NK-92 treated with Interleukin-12 subunit alpha and Interleukin-12 subunit beta, amount 100 ng/mL, for 24 hours (cell line): Measurements from ENCODE around the gene STK25.
A peak's percentile ranks its signal among the peaks of the same experiment; 100 is the strongest.

Experiments used
- DNase-seq: peaks from one replicate; lab custom pipeline; 2025; lab: John Stamatoyannopoulos, UW

Gene STK25

DNA sequence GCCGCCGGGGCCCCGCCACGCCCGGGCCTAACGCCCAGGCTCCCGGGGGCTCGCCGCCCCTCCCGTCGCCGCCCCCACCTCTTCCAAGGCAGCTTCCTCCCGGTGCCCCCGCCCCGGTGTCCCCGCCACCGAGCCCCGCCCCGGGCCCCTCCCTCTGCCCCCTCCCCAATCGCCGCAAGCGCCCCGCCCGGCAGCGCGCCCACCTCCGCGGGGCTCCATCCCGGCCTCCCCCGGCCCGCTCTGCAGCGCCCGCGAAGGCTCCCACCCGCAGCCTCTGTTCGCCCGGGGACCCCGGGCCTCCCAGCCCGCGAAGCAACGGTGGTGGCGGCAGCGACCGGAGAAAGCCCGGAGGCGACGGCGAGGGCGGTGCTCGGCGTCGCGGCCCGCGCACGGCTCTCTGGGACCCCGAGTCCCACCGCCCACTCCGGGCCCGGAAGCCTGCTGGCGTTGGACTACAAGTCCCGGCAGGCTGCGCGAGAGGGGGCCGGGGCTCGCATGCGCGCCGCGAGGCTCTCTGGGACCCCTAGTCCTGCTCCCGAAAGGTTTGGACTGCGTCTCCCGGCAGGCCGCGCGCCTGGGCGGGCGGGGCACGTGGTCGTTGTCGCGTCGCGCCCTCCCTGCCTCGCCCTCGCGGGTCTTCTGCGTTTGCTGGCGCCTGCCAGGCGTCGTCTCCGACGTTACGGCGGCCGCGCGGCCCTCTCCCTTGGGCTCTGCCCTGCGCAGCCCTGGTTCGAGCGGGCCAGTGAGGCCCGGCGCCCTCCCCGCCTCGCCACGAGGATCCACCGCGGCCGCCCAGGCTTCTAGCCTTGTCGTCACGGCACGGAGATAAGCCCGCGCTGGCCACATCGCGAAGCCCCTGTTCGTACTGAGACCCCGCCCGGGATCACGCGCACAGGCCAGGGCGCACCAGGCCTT, at the start of gene STK25:
STK25 (minus strand) TSS at position 345 of the 915 bp plus-strand sequence. CDS start 549 bp downstream, outside the sequence.
- peak; percentile 94 for DNase-seq

DNA sequence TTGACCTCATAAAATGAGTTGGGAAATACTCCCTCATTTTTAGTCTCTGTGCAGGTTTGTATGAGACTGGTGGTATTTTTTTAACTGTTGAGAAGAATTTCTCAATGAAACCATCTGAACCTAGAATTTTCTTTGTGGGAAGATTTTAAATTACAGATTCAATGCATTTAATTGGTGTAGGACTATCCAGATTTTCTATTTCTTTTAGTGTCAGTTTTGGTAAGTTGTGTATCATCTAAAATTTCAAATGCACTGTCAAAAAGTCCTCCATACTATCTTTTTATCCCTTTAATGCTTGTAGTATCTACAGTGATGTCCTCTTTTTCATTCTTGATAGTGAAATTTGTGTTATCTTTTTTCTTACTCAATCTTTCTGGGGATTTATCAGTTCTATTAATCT, 48.4 kb upstream of the STK25 start:
- no peak for DNase-seq

DNA sequence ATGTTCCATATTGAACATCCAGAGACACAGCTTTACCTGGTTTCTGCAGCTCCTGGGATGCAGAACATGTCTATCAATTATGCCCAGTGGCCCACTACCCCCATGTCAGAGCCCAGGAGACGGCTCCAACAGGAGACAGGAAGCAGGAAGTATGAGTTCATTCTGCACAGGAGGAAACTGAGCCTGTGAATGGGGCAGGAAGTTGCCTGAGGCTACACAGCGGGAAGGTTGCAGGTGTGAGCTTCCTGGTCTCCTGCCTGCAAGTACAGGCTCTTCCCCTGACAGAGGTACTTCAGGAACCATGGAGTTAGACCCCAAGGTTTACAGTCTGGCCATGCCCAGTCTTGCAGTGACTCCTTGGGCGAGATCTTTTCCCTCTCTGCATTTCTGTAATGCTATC, 47.3 kb upstream of the STK25 start:
- no peak for DNase-seq

DNA sequence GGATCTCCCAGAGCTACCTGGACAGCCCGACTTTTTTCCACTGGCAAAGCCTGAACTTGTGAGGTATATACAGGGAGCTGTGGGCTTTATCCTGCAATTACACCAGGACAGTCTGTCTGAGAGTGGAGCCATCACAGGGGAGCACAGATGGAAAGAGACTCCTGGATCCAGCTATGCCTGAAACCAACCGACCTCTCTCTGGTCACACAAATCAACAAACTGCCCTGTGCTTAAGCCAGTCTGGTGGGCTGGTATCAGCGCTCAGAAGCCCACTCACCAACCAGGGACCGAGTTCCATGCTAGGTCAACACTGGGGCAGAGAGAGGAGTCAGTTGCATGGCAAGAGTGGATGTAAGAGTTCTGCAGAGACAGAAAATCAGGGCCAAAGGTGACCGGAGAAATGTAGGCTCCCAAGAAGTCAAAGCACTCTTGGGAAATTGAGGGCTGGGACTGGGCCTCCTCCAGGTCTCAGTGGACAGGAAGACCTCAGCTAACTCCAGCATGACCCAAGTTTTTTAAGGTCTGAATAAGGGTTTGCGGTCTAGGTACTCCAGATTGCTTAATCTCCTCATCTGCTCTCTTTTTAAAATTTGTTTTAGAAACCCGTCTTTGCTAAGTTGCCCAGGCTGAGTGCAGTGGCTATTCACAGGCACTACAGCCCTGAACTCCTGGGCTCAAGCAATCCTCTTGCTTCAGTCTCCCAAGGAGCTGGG, 46.4 kb upstream of the STK25 start:
- DNase-seq = no peak

DNA sequence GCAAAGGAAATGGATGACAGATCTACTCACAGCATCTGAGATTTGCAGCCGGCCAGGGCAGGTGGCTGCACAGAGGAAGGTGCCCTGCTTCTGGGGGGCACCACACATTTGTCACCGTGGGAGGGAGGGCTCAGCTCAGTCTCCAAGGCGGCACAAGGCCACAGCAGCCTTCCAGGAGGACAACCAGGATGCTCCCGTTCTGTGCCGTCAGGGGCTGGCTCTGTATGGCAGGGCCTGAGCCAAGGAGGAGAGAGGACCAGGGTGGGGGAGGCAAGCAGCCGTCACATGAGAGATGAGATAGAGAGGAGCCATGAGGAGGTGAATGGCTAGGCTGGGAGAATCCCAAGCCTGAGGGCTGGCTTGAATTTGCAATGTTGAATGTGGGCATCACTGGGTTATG, 45.6 kb upstream of the STK25 start:
- DNase-seq = no peak

DNA sequence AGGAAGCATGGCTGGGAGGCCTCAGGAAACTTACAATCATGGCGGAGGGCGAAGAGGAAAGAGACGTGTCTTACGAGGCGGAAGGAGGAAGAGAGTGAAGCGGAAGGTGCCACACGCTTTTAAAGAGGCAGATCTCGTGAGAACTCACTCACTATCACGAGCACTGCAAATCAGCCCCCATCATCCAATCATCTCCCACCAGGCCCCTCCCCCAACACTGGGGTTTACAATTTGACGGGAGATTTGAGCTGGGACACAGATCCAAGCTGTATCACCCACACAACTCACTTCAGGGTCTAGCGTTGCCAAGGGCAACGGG, 45.1 kb upstream of the STK25 start:
- DNase-seq = no peak

DNA sequence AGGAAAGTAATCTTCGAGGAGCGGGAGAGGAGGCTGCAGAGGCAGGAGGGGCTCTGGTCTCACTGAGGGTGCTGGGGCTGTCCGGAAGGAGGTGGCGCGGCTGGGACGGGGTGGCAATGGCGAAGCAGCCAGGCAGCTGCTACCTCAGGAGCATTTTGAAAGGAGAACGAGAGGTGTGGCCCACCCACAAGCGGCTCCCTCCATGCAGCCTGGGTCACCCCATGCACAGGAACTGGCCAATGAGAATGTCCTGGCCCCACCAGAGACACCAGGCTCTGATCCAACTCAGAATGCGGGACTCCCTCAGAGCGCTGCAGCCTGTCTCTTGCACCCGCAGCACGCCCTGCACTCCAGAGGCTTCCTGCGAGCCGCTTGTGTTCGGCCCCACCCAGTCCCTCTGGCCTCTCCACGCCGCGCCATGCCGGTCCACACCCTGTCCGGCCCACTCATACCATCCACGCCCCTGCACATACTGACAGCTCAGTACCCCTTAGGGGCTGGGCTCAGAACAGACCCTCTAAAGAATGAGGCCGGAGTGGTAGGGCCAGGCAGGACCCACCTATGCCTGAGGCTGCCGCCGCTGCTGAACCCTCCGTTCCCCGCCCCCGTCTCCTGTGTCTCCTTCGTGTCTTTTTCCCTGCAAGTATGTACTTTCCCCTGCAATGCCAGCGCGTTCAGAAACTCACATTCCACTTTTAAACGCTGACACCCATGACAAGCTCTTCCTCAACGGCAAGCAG, 43.8 kb upstream of the STK25 start:
- DNase-seq = no peak

DNA sequence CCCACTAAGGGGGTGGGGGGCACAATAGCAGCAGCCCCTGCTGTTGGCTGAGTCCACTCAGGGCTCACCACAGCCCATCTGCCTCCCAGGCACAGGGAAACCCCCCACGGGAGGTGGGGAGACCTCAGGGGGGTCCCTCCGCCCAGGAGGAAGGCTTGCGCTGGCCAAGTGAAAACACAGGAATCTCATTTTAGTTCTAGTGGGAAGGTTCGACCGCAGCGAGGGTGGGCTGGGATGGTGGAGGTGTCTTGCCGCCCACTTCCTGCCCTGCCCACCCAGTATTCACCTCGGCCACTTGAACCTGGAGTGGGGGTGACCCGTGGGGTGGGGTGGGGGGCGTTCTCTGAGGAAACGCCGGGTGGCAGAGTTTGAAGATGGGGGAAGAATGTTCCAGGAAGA, 43.2 kb upstream of the STK25 start:
- no peak for DNase-seq

DNA sequence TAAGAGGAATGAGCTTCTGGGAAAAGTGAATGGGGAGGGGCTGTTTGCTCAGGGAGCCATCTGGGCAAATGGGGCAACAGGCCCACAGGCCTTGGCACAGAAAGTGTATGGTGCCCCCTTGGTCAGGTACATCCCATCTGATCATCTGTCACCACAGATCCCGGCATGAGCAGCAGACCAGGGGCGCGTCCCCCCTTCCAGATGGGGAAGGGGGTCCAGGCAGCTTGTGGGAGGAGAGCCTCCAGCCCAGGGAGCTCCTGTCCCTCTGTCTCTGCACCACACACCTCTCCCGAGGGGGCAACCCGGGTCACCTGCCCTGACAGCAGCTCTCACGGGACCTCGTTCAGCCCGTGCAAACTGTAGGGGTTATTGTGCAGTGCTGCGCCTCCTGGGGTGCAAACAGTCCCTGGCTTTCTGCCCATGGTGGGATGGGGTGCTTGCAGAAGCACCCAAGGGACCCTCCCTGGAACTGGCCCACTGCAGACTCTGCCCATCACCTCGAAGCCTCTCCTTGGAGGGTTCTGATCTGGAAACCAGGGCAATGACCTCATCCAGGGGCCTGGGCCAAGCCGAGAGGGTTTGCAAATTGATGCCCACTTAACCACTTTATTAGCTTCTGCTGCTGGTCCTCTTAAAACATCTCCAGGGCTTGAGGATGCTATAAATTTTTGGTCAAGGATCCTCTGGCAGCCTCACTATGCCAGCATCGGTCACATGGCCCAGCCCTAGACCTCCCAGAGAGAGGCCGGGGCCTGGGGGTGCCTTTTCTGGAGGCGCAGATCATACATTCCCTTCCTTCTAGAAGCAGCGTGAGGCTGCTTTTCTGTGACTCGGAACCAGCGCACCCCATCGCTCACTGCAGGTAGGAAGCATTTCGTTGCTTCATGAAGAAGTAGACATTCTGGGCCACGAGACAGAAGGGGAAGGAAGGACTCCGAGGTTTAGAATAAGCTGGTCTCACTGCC, 42.5 kb upstream of the STK25 start:
- no peak for DNase-seq

DNA sequence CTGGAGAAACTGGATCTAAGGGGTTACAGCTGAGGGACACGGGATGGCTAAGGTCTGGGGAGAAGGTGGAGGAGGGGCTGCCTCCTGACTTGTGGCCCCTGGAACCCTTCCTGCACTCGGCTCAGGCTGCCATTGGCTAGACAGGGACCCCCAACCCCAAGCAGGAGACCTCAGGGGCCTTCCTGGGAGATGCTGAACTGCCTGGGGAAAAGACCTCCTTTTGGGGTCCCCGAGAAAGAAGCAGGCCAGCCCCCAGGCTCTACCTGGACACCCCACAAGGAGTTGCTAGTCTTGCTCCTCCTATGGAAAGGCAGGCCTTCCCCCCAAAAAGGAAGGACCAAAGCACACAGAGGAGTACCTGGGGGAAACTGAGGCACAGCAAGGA, 40.1 kb upstream of the STK25 start:
- no peak for DNase-seq

DNA sequence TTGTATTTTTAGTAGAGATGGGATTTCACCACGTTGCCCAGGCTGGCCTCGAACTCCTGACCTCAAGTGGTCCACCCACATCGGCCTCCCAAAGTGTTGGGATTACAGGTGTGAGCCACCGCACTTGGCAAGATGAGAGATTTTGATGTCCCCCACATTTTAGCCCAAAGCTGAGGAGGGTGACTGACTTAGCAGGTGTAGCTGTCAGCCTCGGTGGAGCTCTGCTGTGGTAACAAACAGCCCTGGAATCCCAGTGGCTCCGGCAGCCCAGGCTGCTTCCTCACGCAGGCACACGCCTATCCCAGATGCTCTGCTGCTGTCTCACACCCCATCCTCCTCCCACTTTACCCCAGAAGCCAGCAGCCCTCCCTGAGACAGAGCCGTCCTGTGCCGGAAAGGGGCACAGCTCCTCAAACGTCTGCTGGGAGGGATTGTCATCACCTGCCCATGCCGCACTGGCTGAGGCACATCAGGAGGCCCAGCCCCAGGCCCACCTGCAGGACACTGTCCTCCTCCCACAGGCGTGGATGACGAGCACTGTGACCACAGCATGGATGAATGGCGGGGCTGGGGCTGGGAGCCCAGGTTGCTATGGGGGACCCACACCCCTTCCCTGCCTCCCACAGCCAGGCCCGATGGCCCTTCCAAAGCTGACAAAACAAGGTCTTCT, 39.5 kb upstream of the STK25 start:
- DNase-seq = no peak

DNA sequence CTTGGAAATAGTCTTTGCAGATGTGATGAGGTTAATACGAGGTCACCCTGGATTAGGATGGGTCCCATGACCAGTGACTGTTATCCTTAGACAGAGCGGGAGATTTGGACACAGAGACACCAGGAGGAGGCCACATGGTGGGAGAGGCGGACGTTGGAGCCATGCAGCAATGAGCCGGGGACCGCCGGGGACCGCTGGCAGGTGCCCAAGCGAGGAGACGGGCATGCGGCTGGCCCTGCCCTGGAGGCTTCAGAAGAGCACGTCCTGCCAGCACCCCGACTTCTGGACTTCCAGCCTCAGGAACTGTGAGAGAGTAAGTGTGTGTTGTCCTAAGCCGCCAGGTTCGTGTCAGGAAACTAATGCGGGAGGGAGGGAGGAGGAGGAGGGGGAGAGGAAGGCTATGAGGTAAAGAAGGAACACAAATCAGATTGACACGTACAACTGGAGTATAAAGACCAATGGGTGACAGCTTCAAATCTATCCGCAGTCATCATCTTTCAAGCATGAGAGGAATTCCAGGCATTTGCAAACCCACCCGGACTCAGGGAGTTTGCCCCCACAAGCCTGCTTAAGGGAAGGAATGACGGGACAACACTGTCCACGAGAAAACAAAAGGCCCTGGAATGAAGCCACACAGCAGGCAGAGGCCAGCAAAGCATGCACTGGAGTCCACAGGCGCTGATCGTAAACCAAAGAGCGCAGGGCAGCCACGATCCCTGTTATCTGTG, 38.6 kb upstream of the STK25 start:
- DNase-seq = no peak

DNA sequence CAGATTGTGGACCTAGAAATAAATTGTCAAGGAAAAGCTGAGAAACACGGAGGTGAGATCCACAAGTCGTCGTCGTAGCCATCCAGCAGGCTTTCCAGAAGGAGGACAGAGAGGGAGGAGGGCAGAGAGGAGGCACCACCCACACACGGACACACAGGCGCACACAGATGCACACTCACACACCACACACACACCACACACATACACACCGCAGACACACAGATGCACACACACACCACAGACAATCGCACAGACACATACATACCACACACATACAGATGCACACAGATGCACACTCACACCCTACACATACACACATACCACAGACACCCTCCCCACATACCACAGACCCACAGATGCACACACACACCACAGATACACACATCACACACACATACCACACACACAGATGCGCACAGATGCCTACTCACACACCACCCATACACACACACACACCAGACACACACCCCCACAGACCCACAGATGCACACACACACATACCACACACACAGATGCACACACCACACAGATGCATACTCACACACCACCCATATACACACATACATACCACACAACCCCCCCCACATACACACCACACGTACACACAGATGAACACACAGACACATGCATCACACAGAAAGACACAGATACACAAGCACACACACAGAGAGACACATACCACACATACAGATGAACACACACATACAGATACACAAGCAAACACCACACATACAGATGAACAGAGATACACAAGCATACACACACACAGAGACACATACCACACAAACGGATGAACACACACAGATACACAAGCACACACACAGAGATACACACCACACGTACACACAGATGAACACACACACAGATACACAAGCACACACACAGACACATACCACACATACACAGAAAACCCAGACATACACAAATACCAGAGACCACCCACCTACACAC, 37.4 kb upstream of the STK25 start:
- DNase-seq = no peak

DNA sequence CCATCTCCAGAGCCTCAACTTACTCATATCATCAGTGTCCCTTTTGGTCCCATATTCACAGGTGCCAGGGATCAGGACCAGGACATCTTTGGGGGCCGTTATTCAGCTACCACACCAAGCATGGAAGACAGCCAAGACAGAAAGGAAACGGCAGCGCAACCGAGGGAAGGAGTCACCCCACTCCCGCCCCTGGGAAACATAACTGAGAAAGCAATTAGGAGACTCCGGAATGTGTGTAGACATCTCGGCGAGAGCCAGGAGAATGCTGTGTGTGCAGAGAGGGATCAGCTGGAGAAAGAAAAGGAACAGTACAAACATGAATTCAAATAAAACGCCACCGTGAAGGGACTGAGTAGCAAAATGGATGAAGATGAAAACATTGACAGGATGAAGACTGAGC, 36.7 kb upstream of the STK25 start:
- no peak for DNase-seq

DNA sequence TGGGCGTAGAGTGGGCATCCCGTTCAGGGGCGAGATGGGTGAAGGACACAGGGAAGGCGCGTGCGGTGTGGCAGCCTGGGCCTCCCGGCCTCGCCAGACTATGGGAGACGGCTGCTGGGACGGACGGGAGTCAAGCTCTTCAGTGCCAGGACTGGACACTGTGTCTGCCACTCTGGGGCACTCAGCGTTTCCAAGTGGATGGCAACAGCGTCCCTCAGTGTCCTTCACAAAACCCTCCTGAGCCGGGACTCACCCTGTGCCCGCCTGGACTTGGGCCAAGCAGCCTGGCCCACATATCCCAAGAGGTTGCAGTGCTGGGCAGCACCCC, 33.9 kb upstream of the STK25 start:
- no peak for DNase-seq

DNA sequence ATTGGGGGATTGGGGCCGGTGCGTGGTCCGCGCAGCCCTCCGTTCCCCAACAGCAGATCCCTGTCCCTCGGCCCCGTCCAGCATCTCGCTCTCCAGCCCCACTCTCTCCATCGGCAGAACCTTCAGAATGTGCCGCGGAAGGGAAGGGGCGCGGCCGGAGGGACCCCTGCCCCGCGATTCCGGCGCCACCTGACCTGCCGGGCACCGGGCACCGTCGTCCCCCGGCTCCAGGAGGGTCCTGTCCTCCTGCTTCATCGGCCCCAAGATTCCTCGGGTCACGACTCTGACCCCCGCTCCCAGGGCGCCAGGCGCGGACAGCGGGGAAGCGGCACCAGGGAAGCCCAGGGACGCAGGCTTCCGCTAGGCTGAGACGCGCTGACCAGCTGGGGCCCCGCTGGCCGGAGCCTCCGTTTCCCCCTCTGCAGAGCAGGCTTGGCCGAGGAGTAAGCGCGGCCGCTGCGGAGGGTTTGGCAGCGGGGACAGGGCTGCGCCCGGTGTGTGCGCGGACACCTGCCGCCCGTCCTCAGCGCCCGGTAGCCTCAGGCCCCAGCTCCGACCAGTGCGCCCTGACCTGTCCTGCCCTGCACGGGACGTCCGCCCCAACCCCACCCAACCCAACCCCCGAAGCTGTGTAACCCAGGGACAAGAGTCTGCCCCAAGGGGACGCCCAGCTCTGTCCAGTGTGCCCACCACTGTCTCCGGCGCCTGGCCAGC, 33.3 kb upstream of the STK25 start:
- no peak for DNase-seq

DNA sequence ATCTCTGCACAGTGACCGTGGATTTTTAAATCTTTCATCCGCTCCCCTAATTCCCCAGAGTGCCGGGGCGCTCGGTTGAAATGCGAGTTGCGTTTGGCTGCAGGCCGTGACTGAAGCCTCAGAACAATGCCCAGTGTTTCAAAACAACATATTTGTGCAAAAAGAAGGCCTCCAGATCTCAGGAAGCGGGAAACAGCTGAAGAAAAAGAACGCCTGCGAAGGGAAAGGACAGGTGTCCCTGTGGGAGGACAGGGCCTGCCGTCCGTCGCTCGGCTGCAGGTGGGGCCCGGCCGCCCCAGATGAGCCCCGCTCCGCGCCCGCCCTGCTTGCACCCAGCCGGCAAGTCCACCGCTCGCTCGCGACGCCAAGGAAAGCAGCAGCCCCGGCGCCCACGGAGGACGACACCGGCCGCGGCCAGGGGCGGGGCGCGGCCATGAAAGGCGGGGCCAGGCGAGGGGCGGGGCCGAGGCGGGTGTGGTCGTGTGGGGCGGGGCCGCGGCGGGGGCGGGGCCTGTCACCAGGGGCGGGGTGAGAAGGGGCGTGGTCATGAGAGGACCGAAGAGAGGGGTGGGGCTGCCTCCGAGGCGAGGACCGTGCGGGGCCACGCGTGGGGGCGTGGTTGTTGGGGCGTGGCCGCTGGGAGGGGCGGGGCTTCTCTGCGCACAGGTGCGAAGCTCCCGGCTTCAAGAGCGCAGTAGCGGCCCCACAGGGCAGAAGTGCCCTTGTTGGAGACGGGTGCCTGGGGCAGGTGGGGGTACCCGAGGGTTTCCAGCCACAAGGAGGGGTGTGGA, 32.6 kb upstream of the STK25 start:
- no peak for DNase-seq

DNA sequence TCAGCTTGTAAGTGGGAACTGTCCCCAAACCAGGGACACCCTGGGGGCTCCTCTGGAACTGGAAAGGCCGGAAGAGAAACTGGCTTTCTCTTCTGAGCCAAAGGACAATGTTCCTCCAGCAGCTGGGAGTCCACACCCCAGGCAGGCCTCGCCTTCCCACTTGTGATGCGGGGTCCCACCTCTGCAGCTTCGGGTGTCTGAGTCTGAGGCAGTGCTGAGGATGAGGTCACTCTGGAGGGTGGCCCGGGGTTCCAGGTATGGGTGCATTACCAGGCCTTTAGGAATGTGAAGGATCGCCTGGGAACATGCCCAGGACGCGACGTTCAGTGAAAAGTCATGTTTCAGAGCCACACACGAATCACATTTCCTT, 32.0 kb upstream of the STK25 start:
- no peak for DNase-seq
